GM23248 (cell line): Measurements from ENCODE around the gene FBXL22.

Source experiments
- EZH2 ChIP-seq: fragments of 200-600 bp; sonication (generic); IDR thresholded peaks from 2 replicates; pipeline ENCODE4 v1.6.1; 2018; ENCODE audit warnings: antibody characterized with exemption, mild to moderate bottlenecking; ENCODE audit not compliant: insufficient read depth, poor library complexity, severe bottlenecking
- EZH2phosphoT487 ChIP-seq: fragments of 200-600 bp; sonication (generic); IDR thresholded peaks from 2 replicates; pipeline ENCODE4 v1.6.1; 2018; ENCODE audit warnings: antibody characterized with exemption, moderate library complexity, mild to moderate bottlenecking, low read depth; ENCODE audit not compliant: insufficient read depth

DNA sequence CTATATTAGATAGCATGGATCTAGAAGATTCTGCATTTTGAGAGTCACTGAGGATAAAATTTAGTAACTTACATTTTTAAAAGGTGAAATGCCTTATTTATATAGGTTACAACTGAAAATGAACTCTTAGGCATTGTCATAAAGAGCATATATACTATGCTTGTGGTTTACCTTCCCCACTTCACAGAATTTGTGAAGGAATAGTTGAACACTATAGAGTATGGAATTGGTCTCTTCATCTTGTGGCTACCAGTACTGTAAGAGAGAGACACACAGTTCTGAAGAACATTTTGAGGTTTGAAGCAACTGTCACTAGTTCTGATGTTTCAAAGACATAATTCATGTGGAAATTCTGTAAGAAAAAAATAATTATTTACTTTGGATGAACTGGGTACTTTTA is 41.7 kb upstream of the FBXL22 start:
- TF ChIP-seq EZH2 (no peak), EZH2phosphoT487 (no peak)
